IPS-11a (cell line): Measurements from ENCODE around the gene PNPLA2.

Experiments used
- H3K4me3 ChIP-seq: one replicate; pipeline ENCODE4 v1.5.1; 2013; ENCODE audit warnings: low read depth, low read length, control low read depth

Gene PNPLA2, protein sequence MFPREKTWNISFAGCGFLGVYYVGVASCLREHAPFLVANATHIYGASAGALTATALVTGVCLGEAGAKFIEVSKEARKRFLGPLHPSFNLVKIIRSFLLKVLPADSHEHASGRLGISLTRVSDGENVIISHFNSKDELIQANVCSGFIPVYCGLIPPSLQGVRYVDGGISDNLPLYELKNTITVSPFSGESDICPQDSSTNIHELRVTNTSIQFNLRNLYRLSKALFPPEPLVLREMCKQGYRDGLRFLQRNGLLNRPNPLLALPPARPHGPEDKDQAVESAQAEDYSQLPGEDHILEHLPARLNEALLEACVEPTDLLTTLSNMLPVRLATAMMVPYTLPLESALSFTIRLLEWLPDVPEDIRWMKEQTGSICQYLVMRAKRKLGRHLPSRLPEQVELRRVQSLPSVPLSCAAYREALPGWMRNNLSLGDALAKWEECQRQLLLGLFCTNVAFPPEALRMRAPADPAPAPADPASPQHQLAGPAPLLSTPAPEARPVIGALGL

DNA sequence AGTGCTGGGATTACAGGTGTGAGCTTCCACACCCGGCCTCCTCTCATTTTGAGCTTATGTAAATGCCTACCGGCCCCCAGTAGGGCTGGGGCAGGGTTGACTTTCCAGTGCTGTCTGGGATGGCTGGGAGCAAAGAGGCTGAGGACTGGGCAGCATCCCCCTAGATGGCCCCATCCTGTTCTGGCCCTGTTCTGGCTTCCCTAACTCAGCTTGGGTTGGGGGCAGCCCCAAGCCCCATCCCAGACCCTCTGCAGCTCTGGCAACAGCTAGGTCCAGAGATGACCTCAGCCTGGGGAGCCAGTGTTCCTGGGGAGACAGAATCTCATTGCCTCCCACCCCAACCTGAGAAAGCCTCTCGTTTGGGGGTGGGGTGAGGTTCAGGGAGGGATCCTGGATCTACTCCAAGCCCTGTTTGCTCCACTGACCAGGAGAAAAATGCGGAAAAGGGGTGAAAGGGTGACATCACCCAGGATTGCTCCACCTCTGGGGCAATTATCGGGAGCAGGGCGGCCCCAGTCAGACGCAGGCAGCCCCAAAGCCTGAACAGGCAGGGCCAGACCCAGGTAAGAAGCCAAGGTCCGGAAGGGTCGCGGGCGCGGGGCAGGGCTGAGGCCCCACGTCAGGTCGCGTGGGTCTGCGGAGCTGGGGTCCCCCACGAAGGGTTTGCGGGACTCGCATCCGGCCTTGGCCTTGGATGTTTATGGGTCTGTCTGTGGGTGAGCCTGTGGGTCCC lies at the start of gene PNPLA2:
Gene PNPLA2, plus strand, starts transcription at position 519 of the 733 bp plus-strand sequence. CDS start 805 bp downstream, outside the sequence.
- peak within 1 kb of the TSS; percentile 84 for H3K4me3 ChIP-seq

GRCh38 chr11:769887-770641 lies 48.6 kb upstream of the PNPLA2 start:
- no peak overlapping the region for H3K4me3 ChIP-seq

DNA sequence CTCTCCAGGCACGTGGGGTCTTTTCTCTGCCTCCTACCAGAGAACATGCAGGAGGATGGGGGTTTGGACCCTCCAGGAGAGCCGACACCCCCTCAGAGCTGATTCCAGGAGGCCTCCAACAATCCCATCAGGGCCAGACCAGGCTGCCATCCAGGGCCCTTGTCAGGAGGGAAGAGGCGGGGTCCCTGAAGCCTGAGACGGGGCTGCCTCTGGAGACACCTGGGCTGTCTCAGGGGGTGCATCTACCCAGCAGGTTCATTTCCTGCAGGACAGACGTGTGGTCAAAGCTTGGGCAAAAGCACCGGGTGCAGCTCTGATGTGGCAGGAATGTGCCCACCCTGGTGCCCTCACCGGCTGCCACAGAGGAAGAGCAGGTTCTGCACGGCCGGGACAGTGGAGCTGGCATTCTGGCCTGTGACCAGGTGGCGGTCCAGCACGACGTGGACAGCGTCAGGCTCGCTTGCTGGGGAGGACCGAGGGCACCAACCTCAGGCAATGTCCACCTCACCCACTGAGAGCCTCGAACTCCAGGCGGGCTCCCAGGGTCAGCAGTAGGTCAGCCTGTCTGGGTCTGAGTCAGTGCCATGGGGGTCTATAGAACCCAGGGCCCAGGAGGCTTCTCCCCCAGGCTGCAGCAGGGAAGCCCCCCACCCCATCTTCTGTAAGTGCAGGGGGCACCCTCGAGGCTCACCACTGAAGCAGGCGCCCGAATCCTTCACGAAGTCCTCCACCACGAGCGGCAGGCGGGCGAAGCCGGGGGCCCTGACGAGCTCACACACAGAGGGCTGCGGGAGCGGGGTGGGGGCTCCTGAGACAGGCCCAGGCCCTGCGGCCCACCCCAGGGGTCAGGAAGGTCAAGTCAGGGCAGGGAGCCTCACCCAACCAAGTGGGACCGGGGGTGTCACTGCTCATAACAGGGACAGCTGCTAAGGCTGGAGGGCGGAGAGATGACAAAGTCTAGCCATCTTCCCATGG lies 47.8 kb upstream of the PNPLA2 start:
- H3K4me3 ChIP-seq, result no peak overlapping the region

DNA sequence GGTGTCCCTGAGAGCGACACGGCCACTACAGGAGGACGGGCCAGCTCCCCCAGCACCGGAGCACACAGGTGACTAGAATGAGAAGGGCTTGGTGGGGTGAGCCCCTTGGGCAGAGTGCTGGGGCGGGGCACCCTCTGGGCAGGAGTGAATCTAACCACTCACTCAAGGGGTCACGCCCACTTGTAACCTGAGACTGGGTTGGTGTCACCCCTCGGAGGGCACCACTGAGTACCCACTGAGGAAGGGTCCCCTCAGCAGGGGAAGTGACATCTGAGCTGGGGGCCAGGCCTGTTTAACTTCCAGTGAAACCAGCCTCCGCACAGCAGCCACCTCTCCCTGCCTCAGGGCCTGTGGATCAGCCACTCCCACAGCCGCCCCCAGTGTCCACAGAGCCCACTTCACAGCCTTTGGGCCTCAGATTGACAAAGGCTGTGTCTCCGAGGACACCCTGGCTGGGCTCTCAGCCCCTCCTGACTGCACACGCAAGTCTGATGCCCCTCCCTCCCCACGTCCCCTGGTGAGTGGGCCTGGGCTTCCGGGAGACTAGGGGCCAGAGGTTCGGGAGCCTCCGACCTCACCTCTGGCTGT lies 47.0 kb upstream of the PNPLA2 start:
- H3K4me3 ChIP-seq, result no peak overlapping the region

- no peak overlapping the region for H3K4me3 ChIP-seq
These were observed 46.0 kb upstream of the PNPLA2 start for GRCh38 chr11:772429-773390.

DNA sequence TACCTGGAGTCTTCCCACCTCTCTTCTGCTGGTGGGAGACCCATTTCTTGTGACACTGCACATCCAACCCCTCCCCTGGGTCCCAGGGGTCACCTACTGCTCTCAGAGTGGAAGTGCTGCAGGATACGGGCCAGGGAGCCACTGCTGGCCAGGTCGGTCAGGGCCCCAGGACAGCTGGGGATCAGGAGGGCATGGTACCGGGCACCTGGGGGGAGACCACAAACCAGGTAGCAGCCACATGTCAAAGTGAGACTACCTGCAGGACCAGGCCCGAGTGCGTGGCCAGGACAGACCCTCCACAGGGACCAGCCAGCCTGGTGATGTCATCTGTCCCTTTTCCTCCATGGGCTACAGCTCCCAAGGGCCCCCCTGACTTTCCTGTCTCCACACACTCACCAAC lies 45.3 kb upstream of the PNPLA2 start:
- H3K4me3 ChIP-seq, result no peak overlapping the region

DNA sequence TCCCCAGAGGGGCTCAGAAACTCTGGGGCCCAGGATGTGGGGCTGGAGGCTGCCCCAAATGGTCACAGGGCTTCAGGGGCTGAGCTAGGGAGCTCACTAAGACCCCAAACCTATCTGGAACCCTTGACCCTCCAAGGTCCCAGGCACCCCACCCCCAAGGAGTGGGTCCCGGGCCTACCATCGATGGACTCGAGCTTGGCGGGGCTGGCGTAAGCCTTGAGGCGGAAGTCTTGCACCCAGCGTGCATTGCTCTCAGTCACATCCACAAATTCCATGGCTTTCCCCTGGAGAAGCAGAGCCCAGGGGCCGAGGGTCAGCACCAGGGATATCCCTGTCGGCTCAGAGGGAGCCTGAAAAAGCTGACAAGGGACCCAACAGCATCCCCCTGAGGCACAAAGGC lies 44.9 kb upstream of the PNPLA2 start:
- H3K4me3 ChIP-seq, result no peak overlapping the region

GRCh38 chr11:774873-775592 lies 43.7 kb upstream of the PNPLA2 start:
- no peak overlapping the region for H3K4me3 ChIP-seq

GRCh38 chr11:776263-776560 lies 42.5 kb upstream of the PNPLA2 start:
- H3K4me3 ChIP-seq, result peak overlapping the region; percentile 87

DNA sequence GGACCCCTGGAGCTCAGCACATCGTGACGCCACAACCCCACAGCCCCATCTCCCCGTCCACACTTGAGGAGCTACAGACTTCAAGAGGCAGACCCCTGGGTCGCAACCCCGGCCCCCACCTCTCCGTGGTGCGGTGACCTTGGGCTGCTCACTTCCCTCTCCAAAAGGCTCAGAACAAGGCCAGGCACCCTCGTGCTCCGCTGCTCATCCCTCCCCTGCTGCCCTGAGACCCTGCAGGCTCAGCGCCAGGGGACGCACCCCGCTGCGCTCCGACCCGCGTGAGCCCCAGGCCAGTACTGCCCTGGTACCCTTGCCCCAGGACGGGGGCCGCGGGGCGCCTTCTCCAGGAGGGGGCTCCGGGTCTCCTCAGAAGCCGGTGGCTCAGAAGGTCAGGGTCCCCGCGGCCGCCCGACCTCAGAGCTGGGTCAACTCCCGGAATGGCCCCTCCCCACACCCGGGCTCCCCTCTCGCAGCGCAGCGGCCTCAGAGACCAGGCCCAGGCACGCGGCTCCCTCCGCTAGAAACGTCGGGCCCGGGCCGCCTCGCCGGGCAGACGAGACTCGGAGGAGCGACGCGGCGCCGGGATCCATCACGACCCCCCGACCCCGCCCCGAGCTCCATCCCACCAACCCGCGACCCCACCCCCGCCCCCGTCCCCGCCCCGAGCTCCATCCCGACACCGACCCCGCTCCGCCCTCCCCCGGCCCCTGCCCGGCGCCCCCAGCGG lies 42.0 kb upstream of the PNPLA2 start:
- peak overlapping the region; percentile 87 for H3K4me3 ChIP-seq

GRCh38 chr11:777288-778255 lies 41.1 kb upstream of the PNPLA2 start, which contains the start of gene GATD1:
TSS of gene GATD1 (minus strand) at chr11:777487. CDS start at chr11:777462, 25 bp downstream.
- H3K4me3 ChIP-seq, result peak within 1 kb of the TSS; percentile 87

- peak overlapping the region; percentile 4 for H3K4me3 ChIP-seq
These were observed 39.4 kb upstream of the PNPLA2 start for GRCh38 chr11:778976-779954.

DNA sequence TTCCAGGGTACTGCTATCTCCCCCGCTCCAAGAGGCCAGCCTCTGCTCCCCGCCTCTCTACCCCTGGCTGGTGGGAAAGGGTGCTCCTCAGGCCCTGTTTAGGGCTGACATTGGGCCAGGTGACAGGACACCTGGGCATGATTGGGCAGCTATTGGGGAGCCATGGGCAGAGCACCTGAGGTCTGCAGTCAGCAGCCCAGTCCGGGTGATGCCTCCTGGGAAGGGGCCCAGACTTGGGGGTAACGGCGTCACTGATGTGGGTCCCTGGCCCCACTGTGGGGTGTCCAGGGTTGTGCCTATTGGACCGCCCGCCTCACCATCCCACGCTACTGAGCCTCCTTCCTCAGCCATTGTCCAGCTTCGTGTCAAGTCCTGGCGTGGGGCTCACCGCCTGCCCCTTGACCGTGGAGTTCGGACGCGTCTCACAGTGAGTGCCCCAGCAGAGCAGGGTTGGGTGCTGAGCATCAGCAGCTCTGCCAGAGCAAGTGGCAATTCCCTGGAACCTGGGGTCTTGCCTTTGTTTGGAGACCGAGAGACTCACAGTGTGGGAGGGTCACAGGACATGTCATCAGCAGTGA lies 38.7 kb upstream of the PNPLA2 start:
- no peak overlapping the region for H3K4me3 ChIP-seq

- no peak overlapping the region for H3K4me3 ChIP-seq
These were observed 36.2 kb upstream of the PNPLA2 start for GRCh38 chr11:782264-783174.
